ENCODE data around the gene TXNIP.

TXNIP gene

GRCh38 chr1:145963265-145964019 lies 32.9 kb downstream of the TXNIP start:
- DNase-seq (ENCODE audit: low read depth in 2 of 2) = no peak

DNA sequence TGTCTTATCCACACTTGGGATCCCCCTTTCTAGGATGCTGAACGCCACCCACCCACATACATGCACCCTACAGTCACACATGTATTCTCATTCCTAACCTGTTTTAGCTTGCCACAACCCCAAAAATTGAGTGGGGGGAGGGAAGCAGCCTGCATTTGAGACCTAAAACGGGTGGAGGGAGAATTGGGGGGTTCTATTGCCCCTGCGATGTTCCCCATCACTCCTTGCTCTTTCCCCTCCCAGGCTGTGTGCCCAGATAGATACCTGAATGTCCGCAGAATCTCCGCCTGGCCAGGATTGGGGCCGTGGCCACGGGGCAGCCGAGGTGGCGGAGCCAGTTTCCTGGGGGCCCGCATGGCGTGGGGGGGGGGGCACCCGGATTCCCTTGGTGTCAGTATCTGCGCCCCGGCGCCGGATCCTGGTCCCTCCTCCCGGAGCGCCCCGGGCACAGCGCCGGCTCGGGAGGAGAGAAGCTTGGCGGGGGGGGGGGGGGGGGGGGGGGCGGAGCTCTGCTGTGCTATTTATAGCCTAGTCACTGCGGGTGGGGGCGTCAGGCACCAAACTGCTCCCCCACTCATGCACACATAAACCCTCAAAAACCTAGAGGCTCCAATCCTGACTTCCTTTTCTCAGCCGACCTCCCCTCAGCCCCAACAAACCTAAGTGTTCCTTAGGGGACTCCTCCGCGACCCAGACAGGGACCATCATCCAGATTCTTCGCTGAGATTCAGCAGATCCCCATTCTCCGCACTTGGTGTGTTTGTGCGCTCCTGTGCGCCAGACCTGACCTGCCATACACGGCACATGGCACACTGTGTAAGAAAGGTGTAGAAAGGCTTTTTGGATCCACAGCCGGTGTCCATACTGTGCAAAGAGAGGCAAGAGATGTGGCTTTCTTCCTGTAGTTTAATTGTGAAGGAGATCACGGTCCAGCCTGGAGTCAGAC lies 33.9 kb downstream of the TXNIP start:
- peak in 1 of 2 donors; percentile 34 for DNase-seq (ENCODE audit: low read depth in 2 of 2)

DNA sequence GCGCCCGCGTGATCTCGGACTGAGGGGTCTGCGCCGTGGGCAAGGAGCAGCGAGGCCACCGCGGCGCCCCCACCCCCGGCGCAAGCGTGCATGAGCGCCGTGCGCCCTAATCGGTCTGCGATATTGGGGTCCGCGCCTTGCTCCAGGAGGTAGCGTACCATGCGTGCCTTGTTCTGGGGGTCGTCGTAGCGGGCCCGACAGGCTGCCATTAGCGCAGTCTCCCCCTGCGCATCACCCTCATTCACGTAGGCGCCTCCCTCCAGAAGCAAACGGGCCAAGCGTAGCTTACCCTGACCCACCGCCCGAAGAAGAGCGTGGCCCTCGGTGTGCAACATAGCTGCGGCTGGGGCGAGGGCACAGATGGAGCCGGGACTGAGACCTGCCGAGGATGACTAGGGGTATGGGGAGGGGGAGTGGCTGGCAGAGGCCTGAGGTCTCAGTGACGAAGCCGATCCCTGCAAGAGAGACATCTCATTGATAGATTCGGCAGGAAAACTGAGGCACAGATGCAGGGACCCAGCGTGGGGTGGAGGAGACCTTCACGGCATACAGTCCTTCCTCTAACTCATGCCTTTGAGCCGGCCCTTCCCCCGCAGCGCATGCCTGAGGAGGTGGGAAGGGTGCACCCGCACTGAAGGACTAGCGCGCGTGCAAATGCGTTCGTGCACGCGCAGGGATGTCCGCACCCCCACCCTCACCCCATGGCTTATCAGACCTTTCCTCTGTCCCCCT lies 34.8 kb downstream of the TXNIP start:
- peak in 1 of 2 donors; percentile 51 for DNase-seq (ENCODE audit: low read depth in 2 of 2)

DNA sequence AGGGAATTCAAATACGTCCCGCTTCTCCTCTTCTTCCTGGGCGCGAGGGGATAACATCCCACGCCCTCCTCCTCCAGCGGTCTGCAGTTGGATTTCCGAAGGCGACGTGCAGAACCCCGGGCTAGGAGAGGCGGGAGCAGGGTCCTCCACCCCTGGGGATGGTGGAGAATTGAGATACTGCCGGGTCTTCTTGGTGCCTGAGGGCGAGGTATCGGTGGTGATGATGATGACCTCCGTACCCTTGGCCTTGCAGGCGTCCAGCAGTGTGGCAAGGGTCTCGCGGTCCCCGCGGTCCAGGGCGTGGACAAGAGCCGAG lies 35.3 kb downstream of the TXNIP start:
- DNase-seq (ENCODE audit: low read depth in 2 of 2) = no peak

- peak in 1 of 2 donors; percentile 38 for DNase-seq (ENCODE audit: low read depth in 2 of 2)
Measured at GRCh38 chr1:145960468-145961108, 35.8 kb downstream of the TXNIP start.

GRCh38 chr1:145959957-145960467 lies 36.4 kb downstream of the TXNIP start:
- no peak for DNase-seq (ENCODE audit: low read depth in 2 of 2)

DNA sequence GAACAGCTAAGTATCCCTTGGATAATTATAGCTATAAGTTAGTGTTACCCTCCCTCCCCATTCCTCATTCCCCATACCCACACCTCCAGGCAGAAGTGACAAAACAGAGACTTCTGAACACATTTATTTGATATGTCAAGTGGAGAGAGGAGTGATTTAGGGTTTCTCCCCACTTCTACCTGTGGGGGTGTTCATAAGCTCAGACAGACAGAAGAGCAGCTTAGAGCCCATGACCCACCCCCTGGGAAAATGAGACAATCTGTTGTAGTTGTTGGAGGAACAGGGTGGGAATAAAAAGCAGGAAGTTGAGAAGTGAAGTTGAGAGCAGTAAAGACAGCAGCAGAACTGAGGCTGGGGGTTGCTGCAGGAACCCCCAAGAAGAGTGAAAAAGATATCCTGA lies 37.0 kb downstream of the TXNIP start:
- no peak for DNase-seq (ENCODE audit: low read depth in 2 of 2)

- no peak for DNase-seq (ENCODE audit: low read depth in 2 of 2)
Measured at GRCh38 chr1:145958734-145959133, 37.6 kb downstream of the TXNIP start.

- DNase-seq (ENCODE audit: low read depth in 2 of 2) = peak; percentile 88
Measured at GRCh38 chr1:145957443-145958319, 38.7 kb downstream of the TXNIP start, which contains the start of gene LIX1L. TSS of gene LIX1L (minus strand) at chr1:145958017. CDS start at chr1:145957927, 90 bp downstream.

DNA sequence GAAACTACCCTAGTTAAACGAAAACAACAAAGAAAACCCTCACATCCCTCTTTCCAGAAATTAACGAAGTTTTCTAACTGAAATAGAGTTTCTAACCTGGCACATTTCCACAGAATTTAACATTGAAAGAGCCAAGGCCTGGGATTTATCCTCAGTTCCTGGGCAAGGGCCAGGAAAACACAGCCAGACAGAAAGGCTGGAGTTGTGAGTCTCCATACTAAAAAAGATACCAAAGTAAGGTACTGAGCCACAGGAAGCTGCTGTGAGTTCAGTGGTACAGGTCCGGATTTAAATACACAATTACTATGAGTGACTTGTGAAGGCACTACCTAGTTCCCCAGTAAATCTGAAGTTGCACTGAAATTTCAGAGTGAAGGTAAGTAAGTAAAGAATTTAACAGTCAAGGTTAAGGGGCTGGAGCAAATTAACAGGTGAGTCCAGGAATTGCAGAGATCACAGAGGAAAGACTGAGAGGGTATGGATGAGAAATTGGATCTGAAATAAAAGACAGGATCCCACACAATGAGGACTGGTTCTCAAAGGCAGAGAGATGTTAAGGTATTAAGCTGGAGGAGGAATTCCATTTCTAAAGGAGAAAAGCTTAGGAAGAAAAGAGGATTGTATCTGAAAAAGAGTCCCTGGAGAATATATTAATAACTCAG lies 39.5 kb downstream of the TXNIP start:
- DNase-seq (ENCODE audit: low read depth in 2 of 2) = no peak

GRCh38 chr1:145956361-145956760 lies 40.0 kb downstream of the TXNIP start:
- DNase-seq (ENCODE audit: low read depth in 2 of 2) = no peak

DNA sequence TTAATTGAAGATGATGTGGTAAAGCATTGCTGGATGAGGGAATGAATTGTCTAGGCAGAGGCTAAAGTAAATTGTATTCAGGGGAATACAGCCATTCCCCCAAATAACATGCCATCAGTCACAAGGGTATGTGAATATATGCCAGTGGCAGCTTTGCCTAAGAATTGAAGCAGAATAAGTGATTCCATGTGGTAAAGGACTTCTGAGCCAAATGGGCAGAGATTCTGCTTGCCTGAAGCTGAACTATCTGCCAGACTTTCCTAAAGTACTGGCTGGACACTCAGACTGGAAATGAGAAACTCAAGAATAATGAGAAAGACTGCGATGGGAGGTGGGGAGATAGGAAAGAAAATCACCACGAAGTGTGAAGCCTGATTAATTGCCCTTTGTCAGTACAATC lies 40.9 kb downstream of the TXNIP start:
- DNase-seq (ENCODE audit: low read depth in 2 of 2) = no peak

GRCh38 chr1:145953861-145954260 lies 42.5 kb downstream of the TXNIP start:
- DNase-seq (ENCODE audit: low read depth in 2 of 2) = no peak

DNA sequence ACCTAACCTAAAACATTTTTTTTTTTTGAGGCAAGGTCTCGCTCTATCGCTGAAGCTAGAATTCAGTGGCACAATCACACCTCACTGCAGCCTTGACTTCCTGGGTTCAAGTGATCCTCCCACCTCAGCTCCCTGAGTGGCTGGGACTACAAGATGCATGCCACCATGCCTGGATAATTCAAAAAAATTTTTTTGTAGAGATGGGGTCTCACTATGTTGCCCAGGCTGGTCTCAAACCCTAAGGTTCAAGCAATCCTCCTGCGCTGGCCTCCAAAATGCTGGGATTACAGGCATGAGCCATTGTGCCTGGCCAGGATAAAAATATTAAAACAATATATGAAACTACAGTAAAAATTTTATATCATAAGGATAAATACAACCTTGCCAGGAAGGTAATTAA lies 43.5 kb downstream of the TXNIP start:
- DNase-seq (ENCODE audit: low read depth in 2 of 2) = no peak

- DNase-seq (ENCODE audit: low read depth in 2 of 2) = no peak
Measured at GRCh38 chr1:145951526-145951925, 44.9 kb downstream of the TXNIP start.

DNA sequence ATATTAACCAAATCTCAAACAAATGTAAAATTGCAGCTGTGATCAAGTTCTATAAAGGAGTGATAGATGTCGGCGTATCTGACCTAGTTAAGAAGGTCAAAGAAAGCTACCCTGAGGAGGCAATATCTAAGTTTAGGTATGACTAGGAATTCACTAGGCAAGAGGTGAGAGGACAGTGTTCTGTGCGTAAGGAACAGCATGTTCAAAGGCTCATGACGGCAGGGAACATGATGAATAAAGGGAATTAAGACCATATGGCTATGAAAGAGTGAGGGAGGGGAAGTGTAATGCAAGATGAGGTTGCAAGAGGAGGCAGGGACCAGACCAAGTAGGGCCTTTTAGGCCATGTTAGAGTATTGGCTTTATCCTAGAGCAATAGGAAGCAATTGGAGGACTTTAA lies 47.2 kb downstream of the TXNIP start:
- DNase-seq (ENCODE audit: low read depth in 2 of 2) = no peak

- no peak for DNase-seq (ENCODE audit: low read depth in 2 of 2)
Measured at GRCh38 chr1:145947551-145947950, 48.8 kb downstream of the TXNIP start.

GRCh38 chr1:145946477-145946986 lies 49.8 kb downstream of the TXNIP start:
- no peak for DNase-seq (ENCODE audit: low read depth in 2 of 2)

DNA sequence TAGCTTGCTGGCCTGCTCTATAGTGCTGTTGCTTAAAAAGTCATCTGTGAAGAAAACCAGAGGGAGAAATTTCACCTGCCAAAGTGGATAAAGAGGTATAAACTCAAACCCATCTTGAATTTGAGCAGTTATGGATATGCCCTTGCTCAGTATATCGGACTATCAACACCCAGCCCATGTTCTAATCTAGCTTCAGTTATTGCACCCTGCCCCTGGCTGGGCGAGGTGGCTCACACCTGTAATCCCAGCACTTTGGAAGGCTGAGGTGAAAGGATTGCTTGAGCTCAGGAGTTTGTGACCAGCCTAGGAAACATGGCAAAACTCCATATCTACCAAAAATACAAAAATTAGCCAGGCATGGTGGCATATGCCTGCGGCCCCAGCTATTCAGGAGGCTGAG lies 51.8 kb downstream of the TXNIP start:
- no peak for DNase-seq (ENCODE audit: low read depth in 2 of 2)

DNA sequence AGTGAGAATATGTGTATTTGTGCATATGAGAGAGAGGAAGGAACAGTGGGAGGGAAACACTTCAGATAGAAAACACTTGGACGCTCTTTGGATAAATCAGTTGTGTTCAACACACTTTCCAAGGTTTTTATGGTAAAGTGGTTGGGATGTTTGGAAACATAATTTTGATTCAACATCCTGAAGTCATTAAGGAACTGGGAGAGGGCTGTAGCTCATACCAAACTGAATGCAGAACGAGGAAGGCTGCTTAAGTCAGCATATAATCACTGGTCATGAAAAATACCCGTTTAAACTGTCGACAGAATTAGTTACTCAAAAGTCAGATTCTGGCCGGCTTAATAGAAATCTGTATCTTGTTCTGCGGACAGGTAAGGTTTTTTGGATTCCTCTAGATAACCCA lies 53.5 kb downstream of the TXNIP start:
- DNase-seq (ENCODE audit: low read depth in 2 of 2) = no peak

Measured in stimulated activated CD4-positive, alpha-beta T cell treated with anti-CD3 and anti-CD28 coated beads, Interleukin-1b, Interleukin-23, amount 100 ng/mL, for 4 hours (primary cell).